Duodenal mucosa (tissue), 2 donors: ENCODE results near the gene SLC25A30.

Experiments used
- H3K27ac ChIP-seq: one replicate; pipeline ENCODE4 v1.7.0; 2013; ENCODE audit warnings: low read depth, low read length
- H3K27me3 ChIP-seq, 2 donors: one replicate each; pipeline ENCODE4 v1.7.0; 2013; ENCODE audit warnings: low read length in 2 of 2, control low read depth in 1 of 2; ENCODE audit not compliant: insufficient read depth in 2 of 2, control insufficient read depth in 1 of 2
- H3K36me3 ChIP-seq, 2 donors: one replicate each; pipeline ENCODE4 v1.7.0; 2013; ENCODE audit warnings: low read length in 2 of 2, control low read depth in 1 of 2; ENCODE audit not compliant: insufficient read depth in 2 of 2, control insufficient read depth in 1 of 2
- H3K4me1 ChIP-seq, 2 donors: one replicate each; pipeline ENCODE4 v1.7.0; 2013; ENCODE audit warnings: low read length in 2 of 2, control low read depth in 1 of 2; ENCODE audit not compliant: insufficient read depth in 2 of 2, control insufficient read depth in 1 of 2
- H3K4me3 ChIP-seq, 2 donors: one replicate each; pipeline ENCODE4 v1.7.0; 2013; ENCODE audit warnings: low read length in 2 of 2, low read depth in 1 of 2
- H3K9ac ChIP-seq, 2 donors: one replicate each; pipeline ENCODE4 v1.7.0; 2013; ENCODE audit warnings: low read length in 2 of 2, low read depth in 1 of 2
- H3K9me3 ChIP-seq, 2 donors: one replicate each; pipeline ENCODE4 v1.7.0; 2013; ENCODE audit warnings: low read length in 2 of 2, control low read depth in 1 of 2; ENCODE audit not compliant: control insufficient read depth in 1 of 2

The SLC25A30 gene

GRCh38 chr13:45370922-45371406 is 47.2 kb downstream of the SLC25A30 start:
- Histone ChIP-seq H3K9ac (no peak overlapping the region), H3K27ac (no peak overlapping the region), H3K36me3 (no peaks in the 10 kb centered on the region), H3K9me3 (no peaks in the 10 kb centered on the region), H3K27me3 (no peaks in the 10 kb centered on the region), H3K4me1 (peaks cover 24 to 26% of the 10 kb centered on the region in 2 donors), H3K4me3 (no peak overlapping the region)

- Histone ChIP-seq H3K4me3 (no peak overlapping the region), H3K9ac (no peak overlapping the region), H3K36me3 (no peaks in the 10 kb centered on the region), H3K27ac (no peak overlapping the region), H3K4me1 (peaks cover 24 to 26% of the 10 kb centered on the region in 2 donors), H3K9me3 (no peaks in the 10 kb centered on the region), H3K27me3 (no peaks in the 10 kb centered on the region)
Measured at GRCh38 chr13:45369116-45369515, 49.1 kb downstream of the SLC25A30 start.

GRCh38 chr13:45368571-45368970 is 49.6 kb downstream of the SLC25A30 start:
- H3K36me3 ChIP-seq: no peaks in the 10 kb centered on the region
- peaks cover 23 to 25% of the 10 kb centered on the region in 2 donors for H3K4me1 ChIP-seq
- no peaks in the 10 kb centered on the region for H3K27me3 ChIP-seq
- no peak overlapping the region for H3K4me3 ChIP-seq
- no peaks in the 10 kb centered on the region for H3K9me3 ChIP-seq
- H3K27ac ChIP-seq: no peak overlapping the region
- H3K9ac ChIP-seq: no peak overlapping the region

GRCh38 chr13:45368005-45368404 is 50.2 kb downstream of the SLC25A30 start:
- no peaks in the 10 kb centered on the region for H3K36me3 ChIP-seq
- H3K9me3 ChIP-seq: no peaks in the 10 kb centered on the region
- peaks cover 18 to 19% of the 10 kb centered on the region in 2 donors for H3K4me1 ChIP-seq
- H3K9ac ChIP-seq: no peak overlapping the region
- H3K4me3 ChIP-seq: no peak overlapping the region
- no peaks in the 10 kb centered on the region for H3K27me3 ChIP-seq
- no peak overlapping the region for H3K27ac ChIP-seq

GRCh38 chr13:45367358-45367757 is 50.8 kb downstream of the SLC25A30 start:
- peaks cover 13% of the 10 kb centered on the region in 2 donors for H3K4me1 ChIP-seq
- H3K27me3 ChIP-seq: no peaks in the 10 kb centered on the region
- no peak overlapping the region for H3K27ac ChIP-seq
- peaks cover 0 to 3% of the 10 kb centered on the region in 2 donors for H3K36me3 ChIP-seq
- no peak overlapping the region for H3K4me3 ChIP-seq
- no peak overlapping the region for H3K9ac ChIP-seq
- no peaks in the 10 kb centered on the region for H3K9me3 ChIP-seq

GRCh38 chr13:45365558-45365885 is 52.7 kb downstream of the SLC25A30 start:
- Histone ChIP-seq H3K4me1 (peaks cover 8 to 11% of the 10 kb centered on the region in 2 donors), H3K9ac (no peak overlapping the region), H3K36me3 (peaks cover 5 to 10% of the 10 kb centered on the region in 2 donors), H3K9me3 (no peaks in the 10 kb centered on the region), H3K27ac (no peak overlapping the region), H3K4me3 (no peak overlapping the region), H3K27me3 (no peaks in the 10 kb centered on the region)

GRCh38 chr13:45364876-45365557 is 53.2 kb downstream of the SLC25A30 start:
- H3K27ac ChIP-seq: no peak overlapping the region
- H3K4me1 ChIP-seq: peaks cover 8 to 11% of the 10 kb centered on the region in 2 donors
- H3K9me3 ChIP-seq: no peaks in the 10 kb centered on the region
- H3K27me3 ChIP-seq: no peaks in the 10 kb centered on the region
- H3K9ac ChIP-seq: no peak overlapping the region
- no peak overlapping the region for H3K4me3 ChIP-seq
- H3K36me3 ChIP-seq: peaks cover 5 to 10% of the 10 kb centered on the region in 2 donors

GRCh38 chr13:45362939-45363338 is 55.2 kb downstream of the SLC25A30 start:
- H3K36me3 ChIP-seq: peaks cover 5 to 15% of the 10 kb centered on the region in 2 donors

GRCh38 chr13:45361596-45362206 is 56.5 kb downstream of the SLC25A30 start:
- peaks cover 9 to 22% of the 10 kb centered on the region in 2 donors for H3K36me3 ChIP-seq
- H3K4me3 ChIP-seq: no peak overlapping the region
- no peaks in the 10 kb centered on the region for H3K27me3 ChIP-seq
- H3K27ac ChIP-seq: no peak overlapping the region
- H3K4me1 ChIP-seq: no peaks in the 10 kb centered on the region
- H3K9ac ChIP-seq: no peak overlapping the region
- no peaks in the 10 kb centered on the region for H3K9me3 ChIP-seq

More at GRCh38 chr13:45362939-45363338, 55.2 kb downstream of the SLC25A30 start:
- no peaks in the 10 kb centered on the region for H3K9me3 ChIP-seq
- no peak overlapping the region for H3K9ac ChIP-seq
- peaks cover 0 to 6% of the 10 kb centered on the region in 2 donors for H3K4me1 ChIP-seq
- H3K27ac ChIP-seq: no peak overlapping the region
- H3K27me3 ChIP-seq: no peaks in the 10 kb centered on the region
- H3K4me3 ChIP-seq: no peak overlapping the region

GRCh38 chr13:45356966-45357672 is 61.1 kb downstream of the SLC25A30 start:
- Histone ChIP-seq H3K27ac (no peak overlapping the region), H3K4me1 (no peaks in the 10 kb centered on the region), H3K9me3 (no peaks in the 10 kb centered on the region), H3K27me3 (no peaks in the 10 kb centered on the region), H3K4me3 (no peak overlapping the region), H3K9ac (no peak overlapping the region), H3K36me3 (peaks cover 19 to 33% of the 10 kb centered on the region in 2 donors)
